Keratinocyte (primary cell): ENCODE data around the gene NOS1.

Source experiments
- CTCF ChIP-seq, 3 experiments: IDR thresholded peaks in 1 of 3; conservative IDR thresholded peaks in 1 of 3; optimal IDR thresholded peaks in 1 of 3; 2 replicates in 2 of 3; 3 replicates in 1 of 3; pipeline versions ENCODE3 to v1.5.1; 2011; ENCODE audit warnings: low read length in 3 of 3, mild to moderate bottlenecking in 3 of 3, moderate library complexity in 2 of 3, control low read depth in 1 of 3, inconsistent platforms in 1 of 3; ENCODE audit not compliant: insufficient read depth in 2 of 3; ENCODE audit errors: extremely low read depth in 1 of 3
- EZH2 ChIP-seq: IDR thresholded peaks from one replicate; pipeline ENCODE4 v1.6.1; 2012; ENCODE audit warnings: inconsistent platforms, mild to moderate bottlenecking, low read length, moderate library complexity

GRCh38 chr12:117334855-117335587 lies 26.4 kb downstream of the NOS1 start:
- TF ChIP-seq CTCF (optimal IDR thresholded peaks at IDR 0.05 in 1 of 3, IDR thresholded peaks at IDR 0.05 in 1 of 3, conservative IDR thresholded peaks at IDR 0.05 in 1 of 3; ENCODE audit: extremely low read depth in 1 of 3, insufficient read depth in 2 of 3, low read length in 3 of 3) (no peak), EZH2 (no peak)
